Activated CD4-positive, alpha-beta T cell treated with anti-CD3 and anti-CD28 coated beads for 36 hours (primary cell): ENCODE data around the gene COA6. TPM values are rescaled to one million over a fixed set of nuclear protein-coding genes. Genes with fewer than 3 reads are reported as not detected.

Source experiments
- total RNA-seq, 2 experiments: library from RNA; stranded (reverse); gene quantifications; one replicate each; pipeline ENCODE4 v1.2.3, GENCODE V29; 2021

The COA6 gene
- total RNA-seq, 2 experiments from 2014 or later: 56.5 to 69.5 TPM

Other genes starting within 250 kb of the COA6 start
- gene TARBP1, start 105.7 kb downstream of the COA6 start, total RNA-seq: 10 to 100 TPM; 37.7 to 41.5 TPM
- gene IRF2BP2, start 236.7 kb downstream of the COA6 start, total RNA-seq: 100 to 1,000 TPM; 132 to 200 TPM